Measurements from ENCODE around the gene PBX1. TPM values are rescaled to one million over a fixed set of nuclear protein-coding genes. Genes with fewer than 3 reads are reported as not detected.

Gene PBX1
- total and polyA plus RNA-seq, 2 donors from 2014 or later: 14.9 to 91.5 TPM

DNA sequence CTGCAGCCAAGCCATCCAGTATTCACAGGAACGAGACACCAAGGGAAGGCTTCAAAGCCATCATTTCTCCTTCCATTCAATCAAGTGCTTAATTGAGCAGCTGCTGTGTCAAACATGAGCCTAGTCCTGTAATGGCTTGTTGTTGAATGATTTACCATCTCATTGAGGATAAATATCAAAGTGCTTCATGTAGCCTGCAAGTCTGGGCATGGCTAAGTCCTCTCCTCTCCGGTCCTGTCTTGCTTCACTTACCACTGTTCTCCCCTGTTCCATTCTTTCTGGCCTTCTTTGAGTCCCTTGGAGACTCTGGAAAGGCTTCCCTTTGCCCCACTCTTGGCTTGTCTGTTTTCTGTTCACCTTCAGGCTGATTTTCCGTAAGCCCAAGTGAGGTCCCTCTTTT is 279.8 kb downstream of the PBX1 start:
- Histone ChIP-seq H3K9ac (ENCODE audit: low read length in 3 of 3) (no peak overlapping the region), H3K36me3 (ENCODE audit: control insufficient read depth in 2 of 3, insufficient read depth in 3 of 3, low read length in 3 of 3) (peaks cover 2 to 12% (median 6%) of the 10 kb centered on the region in 3 donors), H3K27me3 (ENCODE audit: control insufficient read depth, insufficient read depth, low read length) (no peaks in the 10 kb centered on the region), H3K27ac (ENCODE audit: low read depth in 2 of 2, low read length in 2 of 2) (no peak overlapping the region), H3K4me1 (ENCODE audit: control insufficient read depth in 2 of 3, insufficient read depth in 2 of 3, low read depth in 1 of 3, low read length in 3 of 3) (peaks cover 0 to 3% (median 0%) of the 10 kb centered on the region in 3 donors), H3K4me3 (ENCODE audit: low read length in 3 of 3) (no peak overlapping the region), H3K9me3 (ENCODE audit: control insufficient read depth in 2 of 3, insufficient read depth in 1 of 3, low read length in 3 of 3) (no peaks in the 10 kb centered on the region)
- no peak for DNase-seq
- intact Hi-C loops (cut with DNase I): no loop called here
- TF ChIP-seq, protein P1, sequence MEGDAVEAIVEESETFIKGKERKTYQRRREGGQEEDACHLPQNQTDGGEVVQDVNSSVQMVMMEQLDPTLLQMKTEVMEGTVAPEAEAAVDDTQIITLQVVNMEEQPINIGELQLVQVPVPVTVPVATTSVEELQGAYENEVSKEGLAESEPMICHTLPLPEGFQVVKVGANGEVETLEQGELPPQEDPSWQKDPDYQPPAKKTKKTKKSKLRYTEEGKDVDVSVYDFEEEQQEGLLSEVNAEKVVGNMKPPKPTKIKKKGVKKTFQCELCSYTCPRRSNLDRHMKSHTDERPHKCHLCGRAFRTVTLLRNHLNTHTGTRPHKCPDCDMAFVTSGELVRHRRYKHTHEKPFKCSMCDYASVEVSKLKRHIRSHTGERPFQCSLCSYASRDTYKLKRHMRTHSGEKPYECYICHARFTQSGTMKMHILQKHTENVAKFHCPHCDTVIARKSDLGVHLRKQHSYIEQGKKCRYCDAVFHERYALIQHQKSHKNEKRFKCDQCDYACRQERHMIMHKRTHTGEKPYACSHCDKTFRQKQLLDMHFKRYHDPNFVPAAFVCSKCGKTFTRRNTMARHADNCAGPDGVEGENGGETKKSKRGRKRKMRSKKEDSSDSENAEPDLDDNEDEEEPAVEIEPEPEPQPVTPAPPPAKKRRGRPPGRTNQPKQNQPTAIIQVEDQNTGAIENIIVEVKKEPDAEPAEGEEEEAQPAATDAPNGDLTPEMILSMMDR (IDR thresholded peaks at IDR 0.05; ENCODE audit: borderline replicate concordance, extremely low read depth, insufficient read depth): no peak
- FAIRE-seq: no peak

DNA sequence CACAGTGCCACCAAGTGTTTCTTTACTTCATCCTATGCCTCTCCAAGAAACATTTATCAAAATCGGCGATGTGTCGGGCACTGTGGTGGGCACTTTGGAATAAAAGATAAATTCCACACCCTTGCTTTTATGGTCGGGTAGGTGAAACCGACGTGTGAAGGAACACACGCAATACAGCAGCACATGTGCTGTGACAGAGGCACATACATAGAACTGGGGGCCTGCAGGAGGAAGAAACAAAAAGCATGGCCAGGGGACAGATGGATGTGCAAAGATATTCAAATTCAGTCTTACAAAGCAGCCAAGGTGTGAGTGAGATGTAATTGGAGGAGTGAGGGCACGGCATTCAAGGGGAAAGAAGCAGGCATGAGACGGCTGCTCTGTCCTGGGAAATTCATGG is 282.0 kb downstream of the PBX1 start:
- intact Hi-C loops (cut with DNase I): no loop called here
- no peak for FAIRE-seq
- TF ChIP-seq, protein P1 (IDR thresholded peaks at IDR 0.05; ENCODE audit: borderline replicate concordance, extremely low read depth, insufficient read depth): no peak

DNA sequence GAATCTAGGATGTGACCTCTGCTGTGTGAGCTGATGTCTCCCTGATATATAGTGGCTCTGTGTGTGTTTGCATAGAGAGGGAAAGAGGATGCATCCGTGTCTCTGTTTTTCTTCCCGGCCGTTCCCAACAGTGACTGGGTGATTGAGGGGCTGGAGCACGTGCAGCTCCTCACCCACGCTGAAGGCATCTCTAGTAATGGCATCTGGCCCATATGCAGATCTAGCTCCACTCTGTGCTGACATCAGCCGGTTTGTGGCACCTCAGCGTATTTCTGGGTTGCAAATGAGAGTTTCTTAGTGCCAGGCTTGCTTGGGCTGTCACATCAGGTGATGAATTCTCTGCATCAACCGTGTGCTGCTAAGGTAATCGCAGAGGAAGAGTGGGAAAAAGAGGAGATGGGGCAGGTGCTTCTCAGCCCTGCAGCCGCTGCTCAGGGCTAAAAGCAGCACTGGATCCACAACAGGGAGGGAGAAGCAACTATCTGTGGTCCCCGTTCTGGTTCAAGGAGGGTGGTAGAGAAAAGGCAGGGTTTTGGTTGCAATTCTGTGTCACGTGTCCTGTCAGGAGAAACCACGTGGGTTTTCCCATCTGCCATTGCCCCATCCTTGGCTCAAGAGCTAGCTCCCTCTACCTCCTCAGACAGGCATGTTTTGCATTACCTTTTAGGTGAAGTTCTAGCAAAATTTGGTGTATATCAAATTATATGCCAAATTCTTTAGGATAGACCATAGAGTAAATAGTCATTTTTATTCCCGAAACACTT is 282.9 kb downstream of the PBX1 start:
- no peaks in the 10 kb centered on the region for H3K27me3 ChIP-seq (ENCODE audit: control insufficient read depth, insufficient read depth, low read length)
- DNase-seq: peak in 1 of 5 donors; percentile 26
- peaks cover 0 to 3% (median 0%) of the 10 kb centered on the region in 3 donors for H3K4me1 ChIP-seq (ENCODE audit: control insufficient read depth in 2 of 3, insufficient read depth in 2 of 3, low read depth in 1 of 3, low read length in 3 of 3)
- no peak for FAIRE-seq
- H3K27ac ChIP-seq (ENCODE audit: low read depth in 2 of 2, low read length in 2 of 2): no peak overlapping the region
- no peaks in the 10 kb centered on the region for H3K9me3 ChIP-seq (ENCODE audit: control insufficient read depth in 2 of 3, insufficient read depth in 1 of 3, low read length in 3 of 3)
- no peak overlapping the region for H3K9ac ChIP-seq (ENCODE audit: low read length in 3 of 3)
- peaks cover 2 to 12% (median 6%) of the 10 kb centered on the region in 3 donors for H3K36me3 ChIP-seq (ENCODE audit: control insufficient read depth in 2 of 3, insufficient read depth in 3 of 3, low read length in 3 of 3)
- H3K4me3 ChIP-seq (ENCODE audit: low read length in 3 of 3): no peak overlapping the region
- TF ChIP-seq, protein P1 (IDR thresholded peaks at IDR 0.05; ENCODE audit: borderline replicate concordance, extremely low read depth, insufficient read depth): no peak
- intact Hi-C loops (cut with DNase I): no loop called here

More for the DNA sequence above, 282.0 kb downstream of the PBX1 start:
- peaks cover 2 to 12% (median 6%) of the 10 kb centered on the region in 3 donors for H3K36me3 ChIP-seq (ENCODE audit: control insufficient read depth in 2 of 3, insufficient read depth in 3 of 3, low read length in 3 of 3)
- no peak overlapping the region for H3K27ac ChIP-seq (ENCODE audit: low read depth in 2 of 2, low read length in 2 of 2)
- no peak overlapping the region for H3K9ac ChIP-seq (ENCODE audit: low read length in 3 of 3)
- DNase-seq: peak in 1 of 5 donors; percentile 13
- peaks cover 0 to 3% (median 0%) of the 10 kb centered on the region in 3 donors for H3K4me1 ChIP-seq (ENCODE audit: control insufficient read depth in 2 of 3, insufficient read depth in 2 of 3, low read depth in 1 of 3, low read length in 3 of 3)
- no peaks in the 10 kb centered on the region for H3K27me3 ChIP-seq (ENCODE audit: control insufficient read depth, insufficient read depth, low read length)
- H3K9me3 ChIP-seq (ENCODE audit: control insufficient read depth in 2 of 3, insufficient read depth in 1 of 3, low read length in 3 of 3): no peaks in the 10 kb centered on the region
- H3K4me3 ChIP-seq (ENCODE audit: low read length in 3 of 3): no peak overlapping the region

Data from kidney (tissue), 14 donors.